WTC11 (cell line): ENCODE data around the gene SIGLEC10. TPM values are rescaled to one million over a fixed set of nuclear protein-coding genes. Genes with fewer than 3 reads are reported as not detected.
"Not testable (repeated sequence)": the region's sequence is repeated elsewhere in the genome, so short reads cannot be mapped to it uniquely, and the experiment has no call there.

Source experiments
- ATAC-seq: fragments of 200-7000 bp; cut with Tn5 transposase; 2 replicates; pipeline ENCODE4 v1.10.0; 2021; ENCODE audit warnings: mild to moderate bottlenecking, moderate library complexity
- CTCF ChIA-PET: fragments of 300-600 bp; sonication (Branson Sonifier 250); formaldehyde crosslinking; loops from one replicate; lab custom pipeline; 2021; ENCODE audit warnings: antibody characterized with exemption; lab: Charles Lee
- POLR2A ChIA-PET: fragments of 350-600 bp; sonication (Branson Sonifier 250); formaldehyde crosslinking; loops from one replicate; lab custom pipeline; 2021; ENCODE audit warnings: antibody characterized with exemption; lab: Charles Lee
- DNase-seq: peaks from one replicate; pipeline ENCODE4 v3.0.0; 2021; ENCODE audit warnings: low spot score
- H3K27ac Mint-ChIP-seq: 2 replicates; pipeline ENCODE4 v1.8.0; 2021; ENCODE audit warnings: mixed read lengths
- H3K27me3 Mint-ChIP-seq: 2 replicates; pipeline ENCODE4 v1.8.0; 2021; ENCODE audit warnings: low read depth, mild to moderate bottlenecking, moderate library complexity, mixed read lengths
- H3K36me3 Mint-ChIP-seq: 2 replicates; pipeline ENCODE4 v1.8.0; 2021; ENCODE audit warnings: mixed read lengths
- H3K4me1 Mint-ChIP-seq: 2 replicates; pipeline ENCODE4 v1.8.0; 2022; ENCODE audit warnings: mixed read lengths
- H3K4me3 Mint-ChIP-seq: 2 replicates; pipeline ENCODE4 v1.8.0; 2021; ENCODE audit warnings: mild to moderate bottlenecking, moderate library complexity, mixed read lengths
- H3K9me3 Mint-ChIP-seq: 2 replicates; pipeline ENCODE4 v1.8.0; 2021; ENCODE audit warnings: mixed read lengths
- CREM ChIP-seq: sonication (generic); formaldehyde crosslinking; IDR thresholded peaks from 2 replicates; pipeline ENCODE4 v1.8.1; 2022; ENCODE audit warnings: mild to moderate bottlenecking, missing genetic modification reagents, moderate library complexity
- FOXJ3 ChIP-seq: sonication (generic); formaldehyde crosslinking; IDR thresholded peaks from 2 replicates; pipeline ENCODE4 v1.9.0; 2021; ENCODE audit warnings: missing genetic modification reagents, mild to moderate bottlenecking, borderline replicate concordance
- IRF2 ChIP-seq: sonication (generic); formaldehyde crosslinking; IDR thresholded peaks from 2 replicates; pipeline ENCODE4 v1.8.0; 2022; ENCODE audit warnings: low read depth, missing genetic modification reagents, borderline replicate concordance
- KAT7 ChIP-seq: sonication (generic); formaldehyde crosslinking; IDR thresholded peaks from 2 replicates; pipeline ENCODE4 v1.8.1; 2023; ENCODE audit warnings: missing genetic modification reagents, mild to moderate bottlenecking, borderline replicate concordance
- NR3C1 ChIP-seq: sonication (generic); formaldehyde crosslinking; conservative IDR thresholded peaks from 2 replicates; pipeline ENCODE4 v1.8.1; 2023; ENCODE audit warnings: low read depth, mild to moderate bottlenecking, missing genetic modification reagents
- OVOL2 ChIP-seq: fragments of 250-450 bp; sonication (Bioruptor Pico); IDR thresholded peaks from 2 replicates; pipeline ENCODE4 v1.9.0; 2021; ENCODE audit warnings: mild to moderate bottlenecking, borderline replicate concordance
- RORB ChIP-seq: fragments of 250-450 bp; sonication (Bioruptor Pico); IDR thresholded peaks from 2 replicates; pipeline ENCODE4 v1.9.0; 2021; ENCODE audit warnings: mild to moderate bottlenecking
- SMAD3 ChIP-seq: sonication (generic); formaldehyde crosslinking; IDR thresholded peaks from 2 replicates; pipeline ENCODE4 v1.8.0; 2022; ENCODE audit warnings: missing genetic modification reagents, mild to moderate bottlenecking, borderline replicate concordance
- TEAD1 ChIP-seq: sonication (generic); formaldehyde crosslinking; IDR thresholded peaks from 2 replicates; pipeline ENCODE4 v1.8.0; 2022; ENCODE audit warnings: mild to moderate bottlenecking, missing genetic modification reagents
- total RNA-seq: library from RNA; stranded (reverse); gene quantifications from 3 replicates; pipeline ENCODE4 v1.2.3, GENCODE V29; 2021
- TF ChIP-seq, protein P1 (sequence below): sonication (generic); formaldehyde crosslinking; IDR thresholded peaks from 2 replicates; pipeline ENCODE4 v1.8.0; 2022; ENCODE audit warnings: mild to moderate bottlenecking, missing genetic modification reagents
- TF ChIP-seq, protein P2 (sequence below): fragments of 250-450 bp; sonication (Bioruptor Pico); conservative IDR thresholded peaks from 2 replicates; pipeline ENCODE4 v1.9.0; 2021; ENCODE audit warnings: mild to moderate bottlenecking
- TF ChIP-seq, protein P3 (sequence below): sonication (generic); formaldehyde crosslinking; IDR thresholded peaks from 2 replicates; pipeline ENCODE4 v1.8.0; 2022; ENCODE audit warnings: missing genetic modification reagents
- TF ChIP-seq, protein P4 (sequence below): sonication (generic); formaldehyde crosslinking; conservative IDR thresholded peaks from 2 replicates; pipeline ENCODE4 v1.8.1; 2022; ENCODE audit warnings: mild to moderate bottlenecking, missing genetic modification reagents
- TF ChIP-seq, protein P5 (sequence below): fragments of 250-450 bp; sonication (Bioruptor Pico); IDR thresholded peaks from 2 replicates; pipeline ENCODE4 v2.1.2; 2022; ENCODE audit warnings: mild to moderate bottlenecking, moderate library complexity

The SIGLEC10 gene
- total RNA-seq, 1 experiment from 2014 or later: not detected

DNA sequence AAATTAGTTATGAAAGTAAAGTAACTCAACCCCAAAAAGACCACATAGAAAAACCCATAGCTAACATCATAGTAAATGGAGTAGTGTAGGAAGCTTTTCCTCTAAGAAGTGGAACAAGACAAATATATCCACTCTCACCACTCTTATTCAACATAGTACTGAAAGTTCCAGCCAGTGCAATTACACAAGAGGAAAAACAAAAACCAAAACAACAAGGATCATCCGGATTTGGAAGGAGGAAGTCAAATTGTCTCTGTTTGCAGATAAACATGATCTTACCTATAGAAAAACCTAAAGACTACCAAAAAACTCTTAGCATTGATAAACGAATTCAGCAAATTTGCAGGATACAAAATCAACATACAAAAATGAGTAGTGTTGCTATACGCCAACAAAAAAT, 49.3 kb upstream of the SIGLEC10 start (continued):
- TF ChIP-seq, protein P1, sequence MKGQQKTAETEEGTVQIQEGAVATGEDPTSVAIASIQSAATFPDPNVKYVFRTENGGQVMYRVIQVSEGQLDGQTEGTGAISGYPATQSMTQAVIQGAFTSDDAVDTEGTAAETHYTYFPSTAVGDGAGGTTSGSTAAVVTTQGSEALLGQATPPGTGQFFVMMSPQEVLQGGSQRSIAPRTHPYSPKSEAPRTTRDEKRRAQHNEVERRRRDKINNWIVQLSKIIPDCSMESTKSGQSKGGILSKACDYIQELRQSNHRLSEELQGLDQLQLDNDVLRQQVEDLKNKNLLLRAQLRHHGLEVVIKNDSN (CRISPR knock-in tag): no peak
- TF ChIP-seq IRF2 (no peak), OVOL2 (CRISPR knock-in tag) (no peak)

DNA sequence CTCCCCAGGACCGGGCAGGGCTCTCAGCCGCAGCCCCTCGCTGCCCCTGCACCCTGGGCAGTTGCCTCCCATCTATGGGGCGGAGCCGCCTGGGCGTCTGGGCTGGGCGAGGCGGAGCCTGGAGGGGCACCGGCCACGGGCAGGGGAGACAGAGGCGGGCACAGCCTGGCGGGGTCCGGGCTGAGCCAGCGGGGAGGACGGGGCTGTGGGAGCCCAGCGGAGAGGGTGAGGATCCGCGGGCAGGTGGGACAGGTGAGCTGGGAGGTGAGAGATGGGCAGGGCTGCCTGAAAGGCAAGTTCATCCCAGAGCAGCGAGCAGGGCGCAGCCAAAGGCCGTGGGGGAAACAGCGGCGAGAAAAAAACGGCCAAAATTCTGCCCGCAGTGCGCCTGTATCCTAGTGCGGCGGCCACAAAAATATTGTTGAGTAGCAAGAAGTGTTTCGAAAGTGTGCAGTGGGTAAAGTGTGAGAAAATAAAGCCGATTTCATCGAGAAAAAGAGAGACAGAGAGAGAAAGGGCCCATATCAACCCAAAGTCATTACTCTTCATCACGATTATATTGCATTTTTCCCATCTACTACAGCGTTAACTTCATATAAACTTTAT, 46.6 kb upstream of the SIGLEC10 start:
- H3K4me3 Mint-ChIP-seq: peak overlapping the region; percentile 69
- H3K27ac Mint-ChIP-seq, H3K9me3 Mint-ChIP-seq, H3K36me3 Mint-ChIP-seq, DNase-seq, H3K4me1 Mint-ChIP-seq, CTCF ChIA-PET, POLR2A ChIA-PET: not testable (repeated sequence)
- peaks cover 59% of the 10 kb centered on the region for H3K27me3 Mint-ChIP-seq
- ATAC-seq: peak; percentile 88

DNA sequence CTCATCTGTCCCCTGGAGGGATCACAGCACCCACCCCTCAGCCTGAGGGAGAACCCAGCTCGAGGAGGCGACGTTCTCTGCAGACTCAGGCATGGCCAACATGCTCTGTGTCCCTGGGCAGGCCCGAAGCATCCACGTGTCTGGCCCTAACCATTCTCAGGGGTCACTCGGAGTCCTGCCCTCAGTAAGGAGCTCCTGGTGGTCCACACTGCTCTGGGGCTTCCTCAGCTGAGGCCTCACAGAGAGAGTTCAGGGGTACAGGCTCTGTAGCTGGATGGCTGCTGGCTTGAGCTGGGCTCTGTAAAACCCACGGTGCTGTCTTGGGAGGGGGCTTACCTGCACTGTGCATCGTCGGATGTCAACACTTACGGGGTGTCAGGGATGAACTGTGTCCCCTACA, 45.2 kb upstream of the SIGLEC10 start:
- Mint-ChIP-seq H3K4me3 (no peak overlapping the region), H3K27ac (no peak overlapping the region), H3K4me1 (0 out of 2 replicates have a peak, but pooled peaks cover 2% of the 10 kb centered on the region), H3K27me3 (peaks cover 47% of the 10 kb centered on the region), H3K9me3 (peaks cover 4% of the 10 kb centered on the region; the same call in 1 of the 2 replicates), H3K36me3 (no peaks in the 10 kb centered on the region)
- ATAC-seq (no peak), DNase-seq (no peak)
- POLR2A ChIA-PET: interaction anchor here (0.7 kb wide), 1 partner anchor 26 kb away, joined by 7 read pairs; no protein-coding TSS in a partner anchor
- TF ChIP-seq SMAD3 (no peak), FOXJ3 (CRISPR knock-in tag) (no peak), TEAD1 (CRISPR knock-in tag) (no peak), KAT7 (CRISPR knock-in tag) (no peak), CREM (CRISPR knock-in tag) (no peak), RORB (CRISPR knock-in tag) (no peak), NR3C1 (CRISPR knock-in tag) (no peak), IRF2 (no peak), OVOL2 (CRISPR knock-in tag) (no peak)
- TF ChIP-seq, protein P2, sequence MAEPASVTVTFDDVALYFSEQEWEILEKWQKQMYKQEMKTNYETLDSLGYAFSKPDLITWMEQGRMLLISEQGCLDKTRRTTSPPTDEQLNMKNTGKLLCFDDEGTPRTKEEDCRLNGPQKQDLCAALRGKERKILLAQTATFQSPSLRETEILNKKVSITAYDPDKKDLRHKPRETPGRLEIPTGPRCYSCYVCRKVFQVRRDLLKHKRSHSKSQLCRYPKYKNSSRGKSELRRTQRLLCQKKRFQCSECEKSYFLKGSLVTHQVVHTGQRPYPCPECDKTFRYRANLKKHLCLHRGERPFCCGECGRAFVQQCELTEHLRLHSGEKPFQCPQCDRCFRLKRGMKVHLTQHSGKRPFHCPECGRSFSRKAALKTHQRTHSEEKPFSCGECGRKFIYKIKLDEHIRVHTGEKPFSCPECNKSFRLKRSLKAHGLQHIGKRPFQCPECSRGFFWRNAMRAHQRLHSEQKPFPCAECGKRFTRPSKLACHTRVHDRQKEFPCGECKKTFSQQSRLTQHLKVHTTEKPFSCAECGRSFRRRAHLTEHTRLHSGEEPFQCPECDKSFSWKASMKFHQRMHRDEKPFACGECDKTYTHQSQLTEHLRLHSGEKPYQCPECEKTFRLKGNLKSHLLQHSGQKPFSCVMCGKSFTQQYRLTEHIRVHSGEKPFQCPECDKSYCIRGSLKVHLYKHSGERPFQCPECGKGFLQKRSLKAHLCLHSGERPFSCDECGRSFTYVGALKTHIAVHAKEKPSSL: no peak
- TF ChIP-seq, protein P3, sequence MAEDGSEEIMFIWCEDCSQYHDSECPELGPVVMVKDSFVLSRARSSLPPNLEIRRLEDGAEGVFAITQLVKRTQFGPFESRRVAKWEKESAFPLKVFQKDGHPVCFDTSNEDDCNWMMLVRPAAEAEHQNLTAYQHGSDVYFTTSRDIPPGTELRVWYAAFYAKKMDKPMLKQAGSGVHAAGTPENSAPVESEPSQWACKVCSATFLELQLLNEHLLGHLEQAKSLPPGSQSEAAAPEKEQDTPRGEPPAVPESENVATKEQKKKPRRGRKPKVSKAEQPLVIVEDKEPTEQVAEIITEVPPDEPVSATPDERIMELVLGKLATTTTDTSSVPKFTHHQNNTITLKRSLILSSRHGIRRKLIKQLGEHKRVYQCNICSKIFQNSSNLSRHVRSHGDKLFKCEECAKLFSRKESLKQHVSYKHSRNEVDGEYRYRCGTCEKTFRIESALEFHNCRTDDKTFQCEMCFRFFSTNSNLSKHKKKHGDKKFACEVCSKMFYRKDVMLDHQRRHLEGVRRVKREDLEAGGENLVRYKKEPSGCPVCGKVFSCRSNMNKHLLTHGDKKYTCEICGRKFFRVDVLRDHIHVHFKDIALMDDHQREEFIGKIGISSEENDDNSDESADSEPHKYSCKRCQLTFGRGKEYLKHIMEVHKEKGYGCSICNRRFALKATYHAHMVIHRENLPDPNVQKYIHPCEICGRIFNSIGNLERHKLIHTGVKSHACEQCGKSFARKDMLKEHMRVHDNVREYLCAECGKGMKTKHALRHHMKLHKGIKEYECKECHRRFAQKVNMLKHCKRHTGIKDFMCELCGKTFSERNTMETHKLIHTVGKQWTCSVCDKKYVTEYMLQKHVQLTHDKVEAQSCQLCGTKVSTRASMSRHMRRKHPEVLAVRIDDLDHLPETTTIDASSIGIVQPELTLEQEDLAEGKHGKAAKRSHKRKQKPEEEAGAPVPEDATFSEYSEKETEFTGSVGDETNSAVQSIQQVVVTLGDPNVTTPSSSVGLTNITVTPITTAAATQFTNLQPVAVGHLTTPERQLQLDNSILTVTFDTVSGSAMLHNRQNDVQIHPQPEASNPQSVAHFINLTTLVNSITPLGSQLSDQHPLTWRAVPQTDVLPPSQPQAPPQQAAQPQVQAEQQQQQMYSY (CRISPR knock-in tag): no peak
- TF ChIP-seq, protein P4, sequence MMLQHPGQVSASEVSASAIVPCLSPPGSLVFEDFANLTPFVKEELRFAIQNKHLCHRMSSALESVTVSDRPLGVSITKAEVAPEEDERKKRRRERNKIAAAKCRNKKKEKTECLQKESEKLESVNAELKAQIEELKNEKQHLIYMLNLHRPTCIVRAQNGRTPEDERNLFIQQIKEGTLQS (CRISPR knock-in tag): no peak
- TF ChIP-seq, protein P1 (CRISPR knock-in tag): no peak
- TF ChIP-seq, protein P5, sequence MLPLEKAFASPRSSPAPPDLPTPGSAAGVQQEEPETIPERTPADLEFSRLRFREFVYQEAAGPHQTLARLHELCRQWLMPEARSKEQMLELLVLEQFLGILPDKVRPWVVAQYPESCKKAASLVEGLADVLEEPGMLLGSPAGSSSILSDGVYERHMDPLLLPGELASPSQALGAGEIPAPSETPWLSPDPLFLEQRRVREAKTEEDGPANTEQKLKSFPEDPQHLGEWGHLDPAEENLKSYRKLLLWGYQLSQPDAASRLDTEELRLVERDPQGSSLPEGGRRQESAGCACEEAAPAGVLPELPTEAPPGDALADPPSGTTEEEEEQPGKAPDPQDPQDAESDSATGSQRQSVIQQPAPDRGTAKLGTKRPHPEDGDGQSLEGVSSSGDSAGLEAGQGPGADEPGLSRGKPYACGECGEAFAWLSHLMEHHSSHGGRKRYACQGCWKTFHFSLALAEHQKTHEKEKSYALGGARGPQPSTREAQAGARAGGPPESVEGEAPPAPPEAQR: no peak
- CTCF ChIA-PET: interaction anchor here (0.7 to 1.7 kb wide), 5 partner anchors 10 to 310 kb away, joined by 3 to 8 read pairs (median 6); no protein-coding TSS in a partner anchor
